Measurements from ENCODE around the gene MRPL19. TPM values are rescaled to one million over a fixed set of nuclear protein-coding genes. Genes with fewer than 3 reads are reported as not detected.

The MRPL19 gene
- polyA plus RNA-seq, 1 donor (not counting 4 experiments of a cell fraction or from before 2014, with no cell fraction given) = 84.0 TPM

DNA sequence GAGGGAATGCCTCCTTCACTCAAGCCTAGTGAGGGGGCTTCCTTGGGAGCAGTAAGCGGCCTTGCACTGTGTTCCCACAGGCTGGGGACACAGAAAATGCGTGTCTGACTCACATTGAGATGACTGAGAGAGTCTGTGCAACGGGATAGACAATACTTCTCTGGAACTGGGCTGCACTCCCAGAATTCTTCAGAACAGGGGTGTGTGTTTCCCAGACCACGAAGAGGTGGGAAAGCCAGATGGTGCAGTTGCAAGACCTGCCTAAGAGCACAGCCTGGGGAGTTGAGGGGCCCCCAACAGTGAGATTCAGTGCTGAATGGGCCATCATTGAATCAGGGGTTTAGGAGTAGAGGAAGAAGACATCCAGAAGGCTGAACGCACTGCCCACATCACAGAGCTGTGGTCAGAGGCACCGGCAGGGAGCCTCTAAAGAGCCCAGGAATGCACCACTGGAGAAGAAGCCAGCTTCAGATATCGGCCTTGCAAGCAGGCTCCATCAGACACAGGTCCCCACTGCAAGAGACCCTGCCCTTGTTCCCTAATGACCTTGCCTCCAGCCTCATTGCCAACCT lies 36.6 kb upstream of the MRPL19 start:
- H3K9me1 ChIP-seq (ENCODE audit: control insufficient read depth, extremely low read depth, insufficient read depth, low read length) = no peaks in the 10 kb centered on the region
- no peak overlapping the region for H3K9ac ChIP-seq (ENCODE audit: control insufficient read depth, extremely low read depth, insufficient read depth, low read length)
- H3K4me3 ChIP-seq (ENCODE audit: control insufficient read depth in 2 of 3, extremely low read depth in 1 of 3, insufficient read depth in 2 of 3, low read depth in 1 of 3, low read length in 3 of 3) = no peak overlapping the region
- H3K79me2 ChIP-seq (ENCODE audit: control insufficient read depth, insufficient read depth, low read length) = no peaks in the 10 kb centered on the region
- dilution Hi-C loops (cut with MboI; ENCODE audit: extremely low pct_ligation_motif_present, low sequenced_read_pairs) = no loop called here
- H3K4me1 ChIP-seq (ENCODE audit: control insufficient read depth, extremely low read depth, insufficient read depth, low read length) = peaks cover 52% of the 10 kb centered on the region
- H4K20me1 ChIP-seq (ENCODE audit: control insufficient read depth, extremely low read depth, insufficient read depth, low read length) = no peaks in the 10 kb centered on the region
- no peak overlapping the region for H2AFZ ChIP-seq (ENCODE audit: control insufficient read depth, low read length)
- FAIRE-seq = no peak
- DNase-seq (ENCODE audit: low read depth, low spot score) = no peak
- TF ChIP-seq EZH2 (IDR thresholded peaks at IDR 0.05; ENCODE audit: low read length) = no peak
- TF ChIP-seq, protein P1, sequence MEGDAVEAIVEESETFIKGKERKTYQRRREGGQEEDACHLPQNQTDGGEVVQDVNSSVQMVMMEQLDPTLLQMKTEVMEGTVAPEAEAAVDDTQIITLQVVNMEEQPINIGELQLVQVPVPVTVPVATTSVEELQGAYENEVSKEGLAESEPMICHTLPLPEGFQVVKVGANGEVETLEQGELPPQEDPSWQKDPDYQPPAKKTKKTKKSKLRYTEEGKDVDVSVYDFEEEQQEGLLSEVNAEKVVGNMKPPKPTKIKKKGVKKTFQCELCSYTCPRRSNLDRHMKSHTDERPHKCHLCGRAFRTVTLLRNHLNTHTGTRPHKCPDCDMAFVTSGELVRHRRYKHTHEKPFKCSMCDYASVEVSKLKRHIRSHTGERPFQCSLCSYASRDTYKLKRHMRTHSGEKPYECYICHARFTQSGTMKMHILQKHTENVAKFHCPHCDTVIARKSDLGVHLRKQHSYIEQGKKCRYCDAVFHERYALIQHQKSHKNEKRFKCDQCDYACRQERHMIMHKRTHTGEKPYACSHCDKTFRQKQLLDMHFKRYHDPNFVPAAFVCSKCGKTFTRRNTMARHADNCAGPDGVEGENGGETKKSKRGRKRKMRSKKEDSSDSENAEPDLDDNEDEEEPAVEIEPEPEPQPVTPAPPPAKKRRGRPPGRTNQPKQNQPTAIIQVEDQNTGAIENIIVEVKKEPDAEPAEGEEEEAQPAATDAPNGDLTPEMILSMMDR (optimal IDR thresholded peaks at IDR 0.05 in 1 of 3, IDR thresholded peaks at IDR 0.05 in 1 of 3, conservative IDR thresholded peaks at IDR 0.05 in 1 of 3; ENCODE audit: extremely low read depth in 1 of 3, insufficient read depth in 2 of 3, low read length in 3 of 3) = no peak
- H3K36me3 ChIP-seq (ENCODE audit: control insufficient read depth in 2 of 2, extremely low read depth in 1 of 2, insufficient read depth in 2 of 2, low read length in 2 of 2) = no peaks in the 10 kb centered on the region
- H3K27me3 ChIP-seq (ENCODE audit: control insufficient read depth, extremely low read depth, insufficient read depth, low read length) = peaks cover 4% of the 10 kb centered on the region
- H3K4me2 ChIP-seq (ENCODE audit: control insufficient read depth, extremely low read depth, insufficient read depth, low read depth, low read length) = no peak overlapping the region
- H3K9me3 ChIP-seq (ENCODE audit: control insufficient read depth, low read depth, low read length) = no peaks in the 10 kb centered on the region
- H3K27ac ChIP-seq (ENCODE audit: control insufficient read depth, insufficient read depth, low read length) = no peak overlapping the region

DNA sequence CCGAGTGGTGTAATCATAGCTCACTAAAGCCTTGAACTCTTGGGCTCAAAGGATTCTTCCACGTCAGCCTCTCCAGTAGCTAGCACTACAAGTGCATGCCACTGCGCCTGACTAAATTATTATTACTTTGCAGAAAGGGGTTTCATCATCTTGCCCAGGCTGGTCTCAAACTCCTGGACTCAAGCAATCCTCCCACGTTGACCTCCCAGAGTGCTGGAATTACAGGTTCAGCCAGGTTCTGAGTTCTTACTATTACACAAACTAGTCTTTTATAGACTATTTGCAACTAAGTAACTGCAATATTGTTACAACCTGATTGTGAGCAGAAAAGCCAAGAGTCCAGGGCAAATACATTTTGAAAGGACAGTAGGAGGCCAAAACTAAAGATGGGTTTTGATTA lies 35.9 kb upstream of the MRPL19 start:
- Histone ChIP-seq H3K4me3 (ENCODE audit: control insufficient read depth in 2 of 3, extremely low read depth in 1 of 3, insufficient read depth in 2 of 3, low read depth in 1 of 3, low read length in 3 of 3) (no peak overlapping the region), H3K27ac (ENCODE audit: control insufficient read depth, insufficient read depth, low read length) (no peak overlapping the region), H3K36me3 (ENCODE audit: control insufficient read depth in 2 of 2, extremely low read depth in 1 of 2, insufficient read depth in 2 of 2, low read length in 2 of 2) (no peaks in the 10 kb centered on the region), H4K20me1 (ENCODE audit: control insufficient read depth, extremely low read depth, insufficient read depth, low read length) (no peaks in the 10 kb centered on the region), H2AFZ (ENCODE audit: control insufficient read depth, low read length) (no peak overlapping the region), H3K4me2 (ENCODE audit: control insufficient read depth, extremely low read depth, insufficient read depth, low read depth, low read length) (no peak overlapping the region), H3K9me3 (ENCODE audit: control insufficient read depth, low read depth, low read length) (no peaks in the 10 kb centered on the region), H3K4me1 (ENCODE audit: control insufficient read depth, extremely low read depth, insufficient read depth, low read length) (peaks cover 45% of the 10 kb centered on the region), H3K9me1 (ENCODE audit: control insufficient read depth, extremely low read depth, insufficient read depth, low read length) (no peaks in the 10 kb centered on the region), H3K9ac (ENCODE audit: control insufficient read depth, extremely low read depth, insufficient read depth, low read length) (no peak overlapping the region), H3K27me3 (ENCODE audit: control insufficient read depth, extremely low read depth, insufficient read depth, low read length) (peaks cover 4% of the 10 kb centered on the region), H3K79me2 (ENCODE audit: control insufficient read depth, insufficient read depth, low read length) (no peaks in the 10 kb centered on the region)
- DNase-seq (ENCODE audit: low read depth, low spot score) = no peak
- no peak for FAIRE-seq
- dilution Hi-C loops (cut with MboI; ENCODE audit: extremely low pct_ligation_motif_present, low sequenced_read_pairs) = no loop called here
- TF ChIP-seq EZH2 (IDR thresholded peaks at IDR 0.05; ENCODE audit: low read length) = no peak
- TF ChIP-seq, protein P1 (optimal IDR thresholded peaks at IDR 0.05 in 1 of 3, IDR thresholded peaks at IDR 0.05 in 1 of 3, conservative IDR thresholded peaks at IDR 0.05 in 1 of 3; ENCODE audit: extremely low read depth in 1 of 3, insufficient read depth in 2 of 3, low read length in 3 of 3) = no peak
